ENCODE results near the gene CPXM1. TPM values are rescaled to one million over a fixed set of nuclear protein-coding genes. Genes with fewer than 3 reads are reported as not detected.

Gene CPXM1
- total RNA-seq, 1 experiment from 2014 or later, result 0.17 TPM

DNA sequence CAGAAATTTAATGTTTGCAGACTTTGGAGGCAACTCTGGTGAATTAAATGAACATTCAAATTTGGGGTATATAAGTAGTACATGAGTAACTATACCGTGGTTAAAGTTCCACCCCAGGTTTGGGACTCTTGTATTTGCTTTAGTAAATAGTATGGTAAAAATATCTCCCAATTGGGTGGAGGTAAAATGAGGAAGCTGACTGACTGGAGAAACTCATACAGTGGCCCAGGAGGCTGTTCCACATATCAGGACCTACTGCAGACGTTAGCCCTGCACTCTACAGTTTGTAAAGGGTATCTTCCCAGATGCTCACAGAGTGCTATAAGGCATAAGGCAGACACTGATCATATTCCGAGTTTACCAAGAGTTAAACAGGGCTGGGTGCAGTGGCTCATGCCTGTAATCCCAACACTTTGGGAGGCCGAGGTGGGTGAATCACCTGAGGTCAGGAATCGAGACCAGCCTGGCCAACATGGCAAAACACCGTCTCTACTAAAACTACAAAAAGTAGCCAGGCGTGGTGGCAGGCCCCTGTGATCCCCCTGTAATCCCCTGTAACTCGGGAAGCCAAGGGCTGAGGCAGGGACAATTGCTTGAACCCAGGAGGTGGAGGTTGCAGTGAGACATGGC, 53.7 kb downstream of the CPXM1 start:
- intact Hi-C loops (cut with micrococcal nuclease), result no loop called here
- no peak overlapping the region for H3K9ac ChIP-seq (ENCODE audit: low read length)
- H3K27ac ChIP-seq (ENCODE audit: low read depth, low read length), result no peak overlapping the region
- no peaks in the 10 kb centered on the region for H3K27me3 ChIP-seq (ENCODE audit: insufficient read depth, low read length)
- BruUV-seq (replicated peaks), result no TSS peak
- no peaks in the 10 kb centered on the region for H3K79me2 ChIP-seq (ENCODE audit: insufficient read depth, low read length)
- no peak overlapping the region for H3K4me2 ChIP-seq (ENCODE audit: low read length)
- DNase-seq (ENCODE audit: low read depth, low spot score), result no peak
- ChIA-PET RAD21 (ENCODE audit: low non-redundant PET in 1 of 2, low total read pairs in 2 of 2, uncharacterized antibody in 2 of 2, unreplicated experiment in 2 of 2) (no interaction called here), POLR2A (no interaction called here), CTCF (no interaction called here)
- no peak for TF ChIP-seq CBX3 (IDR thresholded peaks at IDR 0.05; ENCODE audit: low read depth)
- TF ChIP-seq, protein P1, sequence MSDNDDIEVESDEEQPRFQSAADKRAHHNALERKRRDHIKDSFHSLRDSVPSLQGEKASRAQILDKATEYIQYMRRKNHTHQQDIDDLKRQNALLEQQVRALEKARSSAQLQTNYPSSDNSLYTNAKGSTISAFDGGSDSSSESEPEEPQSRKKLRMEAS (IDR thresholded peaks at IDR 0.05), result no peak
- no peaks in the 10 kb centered on the region for H3K9me3 ChIP-seq (ENCODE audit: control insufficient read depth in 1 of 2, insufficient read depth in 1 of 2, low read depth in 1 of 2, low read length in 2 of 2)
- H3K36me3 ChIP-seq (ENCODE audit: control insufficient read depth in 1 of 2, insufficient read depth in 2 of 2, low read length in 2 of 2), result no peaks in the 10 kb centered on the region
- no peak overlapping the region for H3K4me3 ChIP-seq (replicated peaks in 1 of 2; ENCODE audit: low read depth in 1 of 2, low read length in 2 of 2)
- no peak overlapping the region for H2AFZ ChIP-seq (ENCODE audit: low read depth, low read length, poor library complexity, severe bottlenecking)
- H3K4me1 ChIP-seq (ENCODE audit: control insufficient read depth in 1 of 2, insufficient read depth in 2 of 2, low read length in 2 of 2), result peaks cover 0 to 11% of the 10 kb centered on the region in 2 experiments; a peak in 2 of 4 replicates
- H4K20me1 ChIP-seq (ENCODE audit: insufficient read depth), result no peaks in the 10 kb centered on the region
- H3K9me2 ChIP-seq (ENCODE audit: insufficient read depth), result no peaks in the 10 kb centered on the region
- no peak for ATAC-seq

DNA sequence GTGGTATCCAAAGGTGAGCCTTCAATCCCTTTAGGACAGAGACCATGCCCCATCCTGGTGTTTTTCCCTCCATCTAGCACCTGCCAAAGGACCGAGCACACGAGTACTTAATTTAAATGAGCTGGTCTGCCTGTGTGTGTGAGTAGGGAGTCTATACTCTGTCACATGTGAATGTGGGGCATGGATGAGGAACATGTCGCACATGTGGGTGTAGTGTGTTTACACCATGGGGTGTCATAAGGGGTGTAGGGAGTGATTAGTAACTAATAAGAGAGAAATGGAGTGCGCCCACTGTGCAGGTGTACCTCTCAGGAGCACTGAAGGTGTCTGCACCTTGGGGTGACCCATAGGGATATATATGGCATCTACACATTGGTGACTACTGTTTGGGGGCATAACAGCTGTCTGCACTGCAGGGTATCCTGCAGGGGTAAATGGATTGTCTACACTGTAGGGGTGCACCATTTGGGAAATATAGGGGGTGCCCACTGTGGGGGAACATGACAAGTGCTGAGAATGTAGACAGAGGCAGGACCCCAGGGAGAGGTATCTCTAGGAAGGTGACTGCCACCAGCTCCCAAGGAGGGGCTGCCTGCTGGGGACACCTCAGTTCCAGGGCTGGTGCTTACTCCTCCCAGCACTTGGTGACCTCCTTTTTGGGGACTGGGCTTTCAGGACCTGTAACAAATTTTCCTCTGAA, 54.3 kb downstream of the CPXM1 start:
- no peaks in the 10 kb centered on the region for H3K36me3 ChIP-seq (ENCODE audit: control insufficient read depth in 1 of 2, insufficient read depth in 2 of 2, low read length in 2 of 2)
- H3K79me2 ChIP-seq (ENCODE audit: insufficient read depth, low read length), result no peaks in the 10 kb centered on the region
- no TSS peak for BruUV-seq (replicated peaks)
- no peak overlapping the region for H3K9ac ChIP-seq (ENCODE audit: low read length)
- ChIA-PET CTCF (no interaction called here), POLR2A (no interaction called here), RAD21 (ENCODE audit: low non-redundant PET in 1 of 2, low total read pairs in 2 of 2, uncharacterized antibody in 2 of 2, unreplicated experiment in 2 of 2) (no interaction called here)
- H4K20me1 ChIP-seq (ENCODE audit: insufficient read depth), result no peaks in the 10 kb centered on the region
- TF ChIP-seq SIN3A (IDR thresholded peaks at IDR 0.05; ENCODE audit: low read depth) (no peak), ZFX (IDR thresholded peaks at IDR 0.05) (no peak), FOSL1 (IDR thresholded peaks at IDR 0.05; ENCODE audit: low read depth) (no peak), SP1 (IDR thresholded peaks at IDR 0.05; ENCODE audit: low read depth) (no peak), EZH2 (IDR thresholded peaks at IDR 0.05) (no peak), YY1 (IDR thresholded peaks at IDR 0.05; ENCODE audit: extremely low read depth, insufficient replicate concordance, low read depth, low read length) (no peak), CEBPB (IDR thresholded peaks at IDR 0.05; ENCODE audit: low read depth) (no peak), SRF (IDR thresholded peaks at IDR 0.05; ENCODE audit: low read depth) (no peak)
- TF ChIP-seq, protein P2, sequence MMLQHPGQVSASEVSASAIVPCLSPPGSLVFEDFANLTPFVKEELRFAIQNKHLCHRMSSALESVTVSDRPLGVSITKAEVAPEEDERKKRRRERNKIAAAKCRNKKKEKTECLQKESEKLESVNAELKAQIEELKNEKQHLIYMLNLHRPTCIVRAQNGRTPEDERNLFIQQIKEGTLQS (IDR thresholded peaks at IDR 0.05), result no peak
- TF ChIP-seq, protein P3, sequence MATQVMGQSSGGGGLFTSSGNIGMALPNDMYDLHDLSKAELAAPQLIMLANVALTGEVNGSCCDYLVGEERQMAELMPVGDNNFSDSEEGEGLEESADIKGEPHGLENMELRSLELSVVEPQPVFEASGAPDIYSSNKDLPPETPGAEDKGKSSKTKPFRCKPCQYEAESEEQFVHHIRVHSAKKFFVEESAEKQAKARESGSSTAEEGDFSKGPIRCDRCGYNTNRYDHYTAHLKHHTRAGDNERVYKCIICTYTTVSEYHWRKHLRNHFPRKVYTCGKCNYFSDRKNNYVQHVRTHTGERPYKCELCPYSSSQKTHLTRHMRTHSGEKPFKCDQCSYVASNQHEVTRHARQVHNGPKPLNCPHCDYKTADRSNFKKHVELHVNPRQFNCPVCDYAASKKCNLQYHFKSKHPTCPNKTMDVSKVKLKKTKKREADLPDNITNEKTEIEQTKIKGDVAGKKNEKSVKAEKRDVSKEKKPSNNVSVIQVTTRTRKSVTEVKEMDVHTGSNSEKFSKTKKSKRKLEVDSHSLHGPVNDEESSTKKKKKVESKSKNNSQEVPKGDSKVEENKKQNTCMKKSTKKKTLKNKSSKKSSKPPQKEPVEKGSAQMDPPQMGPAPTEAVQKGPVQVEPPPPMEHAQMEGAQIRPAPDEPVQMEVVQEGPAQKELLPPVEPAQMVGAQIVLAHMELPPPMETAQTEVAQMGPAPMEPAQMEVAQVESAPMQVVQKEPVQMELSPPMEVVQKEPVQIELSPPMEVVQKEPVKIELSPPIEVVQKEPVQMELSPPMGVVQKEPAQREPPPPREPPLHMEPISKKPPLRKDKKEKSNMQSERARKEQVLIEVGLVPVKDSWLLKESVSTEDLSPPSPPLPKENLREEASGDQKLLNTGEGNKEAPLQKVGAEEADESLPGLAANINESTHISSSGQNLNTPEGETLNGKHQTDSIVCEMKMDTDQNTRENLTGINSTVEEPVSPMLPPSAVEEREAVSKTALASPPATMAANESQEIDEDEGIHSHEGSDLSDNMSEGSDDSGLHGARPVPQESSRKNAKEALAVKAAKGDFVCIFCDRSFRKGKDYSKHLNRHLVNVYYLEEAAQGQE (IDR thresholded peaks at IDR 0.05; ENCODE audit: low read depth), result no peak
- TF ChIP-seq, protein P4, sequence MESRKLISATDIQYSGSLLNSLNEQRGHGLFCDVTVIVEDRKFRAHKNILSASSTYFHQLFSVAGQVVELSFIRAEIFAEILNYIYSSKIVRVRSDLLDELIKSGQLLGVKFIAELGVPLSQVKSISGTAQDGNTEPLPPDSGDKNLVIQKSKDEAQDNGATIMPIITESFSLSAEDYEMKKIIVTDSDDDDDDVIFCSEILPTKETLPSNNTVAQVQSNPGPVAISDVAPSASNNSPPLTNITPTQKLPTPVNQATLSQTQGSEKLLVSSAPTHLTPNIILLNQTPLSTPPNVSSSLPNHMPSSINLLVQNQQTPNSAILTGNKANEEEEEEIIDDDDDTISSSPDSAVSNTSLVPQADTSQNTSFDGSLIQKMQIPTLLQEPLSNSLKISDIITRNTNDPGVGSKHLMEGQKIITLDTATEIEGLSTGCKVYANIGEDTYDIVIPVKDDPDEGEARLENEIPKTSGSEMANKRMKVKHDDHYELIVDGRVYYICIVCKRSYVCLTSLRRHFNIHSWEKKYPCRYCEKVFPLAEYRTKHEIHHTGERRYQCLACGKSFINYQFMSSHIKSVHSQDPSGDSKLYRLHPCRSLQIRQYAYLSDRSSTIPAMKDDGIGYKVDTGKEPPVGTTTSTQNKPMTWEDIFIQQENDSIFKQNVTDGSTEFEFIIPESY (IDR thresholded peaks at IDR 0.05; ENCODE audit: extremely low read depth, insufficient replicate concordance, low read length), result no peak
- no peaks in the 10 kb centered on the region for H3K27me3 ChIP-seq (ENCODE audit: insufficient read depth, low read length)
- no peak overlapping the region for H2AFZ ChIP-seq (ENCODE audit: low read depth, low read length, poor library complexity, severe bottlenecking)
- DNase-seq (ENCODE audit: low read depth, low spot score) (no peak), ATAC-seq (no peak)
- H3K27ac ChIP-seq (ENCODE audit: low read depth, low read length), result no peak overlapping the region
- intact Hi-C loops (cut with micrococcal nuclease), result no loop called here
- no peak overlapping the region for H3K4me2 ChIP-seq (ENCODE audit: low read length)
- no peaks in the 10 kb centered on the region for H3K9me3 ChIP-seq (ENCODE audit: control insufficient read depth in 1 of 2, insufficient read depth in 1 of 2, low read depth in 1 of 2, low read length in 2 of 2)
- no peaks in the 10 kb centered on the region for H3K9me2 ChIP-seq (ENCODE audit: insufficient read depth)
- peaks cover 0 to 8% of the 10 kb centered on the region in 2 experiments; a peak in 2 of 4 replicates for H3K4me1 ChIP-seq (ENCODE audit: control insufficient read depth in 1 of 2, insufficient read depth in 2 of 2, low read length in 2 of 2)
- no peak overlapping the region for H3K4me3 ChIP-seq (replicated peaks in 1 of 2; ENCODE audit: low read depth in 1 of 2, low read length in 2 of 2)
